Kidney tubule cell (primary cell): ENCODE data around the gene SLC14A1.

ENCODE experiments used
- DNase-seq: peaks from one replicate; pipeline ENCODE4 v3.0.0-alpha.2; 2018; ENCODE audit warnings: low spot score

The SLC14A1 gene

GRCh38 chr18:45722899-45723298 lies 1.1 kb upstream of the SLC14A1 start:
- DNase-seq, result peak; percentile 79

GRCh38 chr18:45724601-45725000 lies 620 bp downstream of the SLC14A1 start:
- DNase-seq, result peak; percentile 5

- DNase-seq, result no peak
Observed at GRCh38 chr18:45725336-45725735, 1.4 kb downstream of the SLC14A1 start.

GRCh38 chr18:45726603-45727002 lies 2.6 kb downstream of the SLC14A1 start:
- DNase-seq, result no peak

- DNase-seq, result no peak
Observed at GRCh38 chr18:45727068-45727467, 3.1 kb downstream of the SLC14A1 start.

GRCh38 chr18:45728336-45729010 lies 4.5 kb downstream of the SLC14A1 start:
- peak; percentile 47 for DNase-seq

- peak; percentile 94 for DNase-seq
Observed at GRCh38 chr18:45730832-45731575, 7.0 kb downstream of the SLC14A1 start.

GRCh38 chr18:45731716-45732115 lies 7.7 kb downstream of the SLC14A1 start:
- DNase-seq, result no peak

- no peak for DNase-seq
Observed at GRCh38 chr18:45733535-45733934, 9.6 kb downstream of the SLC14A1 start.

- DNase-seq, result no peak
Observed at GRCh38 chr18:45734505-45734904, 10.5 kb downstream of the SLC14A1 start.

- no peak for DNase-seq
Observed at GRCh38 chr18:45734944-45735343, 11.0 kb downstream of the SLC14A1 start.

GRCh38 chr18:45738660-45739059 lies 14.7 kb downstream of the SLC14A1 start:
- DNase-seq, result no peak

GRCh38 chr18:45739268-45739667 lies 15.3 kb downstream of the SLC14A1 start:
- no peak for DNase-seq

GRCh38 chr18:45739848-45740247 lies 15.9 kb downstream of the SLC14A1 start:
- DNase-seq, result no peak

GRCh38 chr18:45741056-45741455 lies 17.1 kb downstream of the SLC14A1 start:
- no peak for DNase-seq

- DNase-seq, result no peak
Observed at GRCh38 chr18:45745817-45746461, 22.0 kb downstream of the SLC14A1 start.

- DNase-seq, result no peak
Observed at GRCh38 chr18:45748501-45748900, 24.5 kb downstream of the SLC14A1 start.

GRCh38 chr18:45749918-45750689 lies 26.1 kb downstream of the SLC14A1 start:
- DNase-seq, result no peak

- no peak for DNase-seq
Observed at GRCh38 chr18:45751766-45752165, 27.8 kb downstream of the SLC14A1 start.

- no peak for DNase-seq
Observed at GRCh38 chr18:45752681-45753080, 28.7 kb downstream of the SLC14A1 start.

- no peak for DNase-seq
Observed at GRCh38 chr18:45753286-45753685, 29.3 kb downstream of the SLC14A1 start.

GRCh38 chr18:45755934-45756333 lies 32.0 kb downstream of the SLC14A1 start:
- peak; percentile 70 for DNase-seq
